GM19468 (cell line): ENCODE data around the gene PDCD7.
"Not testable (repeated sequence)": the region's sequence is repeated elsewhere in the genome, so short reads cannot be mapped to it uniquely, and the experiment has no call there.

Experiments
- ATAC-seq: cut with Tn5 transposase; IDR thresholded peaks from one replicate; pipeline ENCODE4 v1.9.1; 2021; ENCODE audit warnings: mild to moderate bottlenecking, moderate library complexity, moderate number of reproducible peaks; ENCODE audit not compliant: unreplicated experiment; ENCODE audit errors: extremely low read depth

PDCD7 gene

GRCh38 chr15:65093793-65094170 lies 39.8 kb downstream of the PDCD7 start:
- ATAC-seq = not testable (repeated sequence)

DNA sequence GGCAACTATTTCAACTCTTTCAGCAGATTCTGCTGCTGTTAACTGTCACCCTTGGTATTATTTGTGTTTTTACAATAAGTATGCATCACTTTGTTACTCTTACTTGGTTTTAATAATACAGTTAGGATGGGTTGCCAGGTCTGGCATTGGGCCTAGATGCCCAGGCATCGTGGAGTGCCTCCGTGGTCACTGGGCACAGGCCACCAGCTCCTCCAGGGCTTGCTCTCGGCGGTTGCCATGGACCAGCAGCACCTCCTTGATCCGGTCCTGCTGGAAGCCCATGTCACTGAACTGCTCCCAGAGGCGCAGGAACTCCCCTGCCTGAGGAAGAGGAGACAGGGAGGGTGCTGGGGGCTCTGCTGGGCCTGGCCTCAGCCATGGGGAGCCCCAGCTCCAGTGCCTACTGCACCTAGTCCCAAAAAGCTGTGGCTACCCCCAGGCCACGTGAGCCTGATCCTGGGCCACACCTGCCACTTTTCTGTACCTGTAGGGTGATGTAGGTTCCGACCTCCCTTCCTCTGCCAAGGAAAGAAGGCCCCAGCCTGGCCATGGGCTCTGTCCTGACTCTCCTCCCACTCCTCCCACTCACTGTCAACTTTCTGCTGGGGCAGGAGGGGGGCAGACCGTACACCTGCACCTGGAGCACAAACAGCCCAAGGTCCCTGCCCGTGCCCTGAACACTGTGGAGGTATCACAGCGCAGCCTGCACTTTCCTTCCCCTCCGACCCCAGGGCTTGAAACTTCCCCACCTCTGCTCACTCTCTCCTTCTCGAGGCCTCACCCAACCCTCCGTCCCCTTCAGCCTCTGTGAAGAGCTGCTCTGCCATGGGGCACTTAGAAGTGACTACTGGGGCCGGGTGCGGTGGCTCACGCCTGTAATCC lies 40.5 kb downstream of the PDCD7 start:
- no peak for ATAC-seq

- no peak for ATAC-seq
These were observed 41.5 kb downstream of the PDCD7 start for GRCh38 chr15:65091946-65092770.

GRCh38 chr15:65089206-65089824 lies 44.3 kb downstream of the PDCD7 start:
- no peak for ATAC-seq

DNA sequence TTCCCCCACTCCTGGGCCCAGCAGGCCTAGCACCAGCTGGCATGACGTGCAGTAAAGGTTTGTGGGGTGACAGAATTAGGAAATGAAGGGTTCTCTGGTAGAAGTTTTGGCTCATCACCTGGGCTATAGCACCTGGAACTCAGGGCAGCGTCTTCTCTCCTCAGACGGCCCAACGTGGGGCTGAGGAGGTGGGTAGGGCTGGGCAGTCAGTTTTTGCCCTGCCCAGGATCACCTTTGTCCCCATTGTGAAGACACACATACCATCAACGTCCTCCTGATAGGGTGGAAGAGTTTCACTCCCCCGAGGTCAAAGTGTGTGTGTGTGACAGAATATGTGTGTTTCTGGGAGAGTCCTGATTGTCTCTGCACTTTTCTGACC lies 45.0 kb downstream of the PDCD7 start:
- ATAC-seq = no peak

GRCh38 chr15:65087873-65088642 lies 45.5 kb downstream of the PDCD7 start:
- ATAC-seq = no peak

DNA sequence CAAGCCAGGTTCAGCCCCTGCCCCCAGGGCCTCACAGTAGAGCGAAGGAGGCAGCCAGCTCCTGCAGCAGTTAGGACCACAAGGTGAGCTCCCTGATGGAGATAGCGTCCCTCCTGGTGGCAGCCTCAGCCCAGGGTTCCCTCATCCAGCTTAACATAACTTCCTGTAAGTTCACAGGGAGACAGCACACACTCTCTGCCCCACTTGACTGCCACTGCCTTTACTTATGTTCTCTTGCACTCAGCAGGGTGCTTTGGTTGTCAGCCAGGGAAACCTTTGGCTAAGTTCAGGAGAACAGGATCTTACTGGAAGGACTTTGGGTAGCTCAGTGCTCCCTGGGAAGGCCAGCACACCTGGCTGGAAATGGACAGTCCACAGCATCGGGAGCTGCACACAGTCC lies 46.2 kb downstream of the PDCD7 start:
- no peak for ATAC-seq

DNA sequence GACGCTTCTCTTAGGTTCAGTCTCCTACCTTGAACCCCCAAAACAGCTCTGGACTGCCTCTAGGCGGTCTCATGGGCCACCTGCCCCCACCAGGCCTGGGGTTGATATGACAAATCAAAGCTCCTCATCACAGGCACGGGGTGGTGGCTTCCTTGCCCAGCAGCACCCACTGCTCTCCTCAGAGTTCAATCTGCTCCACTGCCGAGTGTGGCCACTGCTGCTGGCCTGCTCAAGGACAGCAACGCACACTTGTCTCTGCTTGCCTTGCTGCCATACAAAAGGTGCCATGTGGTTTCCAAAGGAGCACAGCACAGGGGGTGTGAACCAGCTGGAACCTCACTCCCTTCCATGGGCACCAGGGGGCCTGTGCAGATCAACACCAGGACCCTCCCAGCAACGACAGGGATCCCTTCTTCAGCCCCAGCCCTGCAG lies 46.9 kb downstream of the PDCD7 start:
- ATAC-seq = no peak

DNA sequence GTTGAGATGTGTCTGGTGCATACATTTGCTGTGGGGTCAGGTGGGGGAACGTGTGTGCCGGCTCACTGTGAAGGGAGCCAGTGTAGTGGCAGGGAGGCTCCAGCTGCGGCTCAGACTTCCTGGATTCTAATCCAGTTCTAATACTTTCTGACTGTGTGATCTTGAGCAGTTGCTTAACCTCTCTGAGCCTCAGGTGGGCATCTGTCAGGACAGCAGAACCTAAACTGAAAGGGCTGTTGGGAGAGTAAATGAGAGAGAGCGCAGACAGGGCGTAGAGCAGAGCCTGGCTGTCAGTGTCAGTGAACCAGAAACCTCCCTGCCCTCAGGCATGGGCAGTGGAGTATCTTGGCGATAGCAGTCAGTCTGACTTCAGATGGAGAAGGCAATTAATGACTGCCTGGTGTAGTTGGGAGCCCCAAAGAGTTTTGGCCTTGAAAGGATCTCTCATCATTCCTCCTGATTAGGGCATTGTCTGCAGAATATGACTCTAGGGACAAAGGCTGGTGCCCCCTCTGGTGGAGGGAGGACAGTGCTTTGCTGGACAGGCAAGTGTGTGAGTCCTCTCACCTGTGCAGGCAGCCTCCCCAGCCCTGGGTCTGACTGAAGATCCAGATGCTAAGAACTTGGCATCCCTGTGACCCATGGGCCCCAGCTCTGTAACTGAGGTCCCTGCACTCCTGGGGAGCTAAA lies 47.5 kb downstream of the PDCD7 start:
- ATAC-seq = no peak

DNA sequence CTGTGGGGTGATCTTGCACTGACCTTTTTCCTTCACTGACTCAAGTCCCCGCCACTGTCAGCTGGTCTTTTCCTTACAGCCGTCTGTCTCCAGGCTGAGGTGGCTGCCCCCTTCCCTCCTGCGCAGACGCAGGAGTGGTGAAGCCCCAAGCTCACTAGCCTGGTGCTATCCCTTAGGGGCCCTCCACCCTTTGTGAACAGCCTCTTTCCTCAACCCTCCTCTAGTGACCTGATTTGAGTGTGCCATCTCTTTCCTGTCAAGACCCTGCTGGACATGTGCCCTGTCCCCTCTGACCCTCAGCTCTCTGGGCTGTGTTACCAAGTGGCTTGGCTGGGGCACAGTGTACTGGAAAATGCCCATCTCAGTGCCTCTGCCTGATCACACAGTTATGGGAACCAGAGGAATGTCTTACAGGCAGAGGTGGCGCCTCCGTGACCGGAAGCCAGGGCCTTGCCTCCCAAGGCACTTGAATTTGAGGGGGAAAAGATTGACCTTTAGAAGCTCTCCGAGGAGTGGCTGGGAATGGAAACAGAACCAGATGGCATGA lies 48.3 kb downstream of the PDCD7 start:
- ATAC-seq = no peak

GRCh38 chr15:65084500-65085206 lies 49.0 kb downstream of the PDCD7 start:
- ATAC-seq = no peak

DNA sequence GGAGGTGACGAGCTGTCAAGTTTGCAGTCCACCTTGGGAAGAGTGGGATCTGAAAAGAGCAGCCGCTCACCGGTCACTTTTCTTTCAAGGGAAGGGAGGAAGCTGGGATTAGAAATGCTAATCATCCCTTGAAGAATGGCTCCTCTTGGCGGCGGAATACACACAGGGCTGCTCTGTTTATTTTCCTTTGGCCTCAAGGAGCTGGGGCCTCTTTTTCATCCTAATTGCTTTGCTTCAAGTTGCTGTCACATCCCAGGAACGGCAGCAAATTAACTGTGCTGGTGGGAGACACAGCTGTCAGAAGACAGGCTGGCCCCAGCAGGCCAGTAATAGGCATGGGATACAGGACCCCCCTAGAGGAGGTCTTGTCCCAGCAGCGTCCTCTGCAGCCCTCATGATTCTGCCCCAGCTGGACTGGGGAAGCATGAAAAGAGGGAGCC lies 50.3 kb downstream of the PDCD7 start:
- no peak for ATAC-seq

DNA sequence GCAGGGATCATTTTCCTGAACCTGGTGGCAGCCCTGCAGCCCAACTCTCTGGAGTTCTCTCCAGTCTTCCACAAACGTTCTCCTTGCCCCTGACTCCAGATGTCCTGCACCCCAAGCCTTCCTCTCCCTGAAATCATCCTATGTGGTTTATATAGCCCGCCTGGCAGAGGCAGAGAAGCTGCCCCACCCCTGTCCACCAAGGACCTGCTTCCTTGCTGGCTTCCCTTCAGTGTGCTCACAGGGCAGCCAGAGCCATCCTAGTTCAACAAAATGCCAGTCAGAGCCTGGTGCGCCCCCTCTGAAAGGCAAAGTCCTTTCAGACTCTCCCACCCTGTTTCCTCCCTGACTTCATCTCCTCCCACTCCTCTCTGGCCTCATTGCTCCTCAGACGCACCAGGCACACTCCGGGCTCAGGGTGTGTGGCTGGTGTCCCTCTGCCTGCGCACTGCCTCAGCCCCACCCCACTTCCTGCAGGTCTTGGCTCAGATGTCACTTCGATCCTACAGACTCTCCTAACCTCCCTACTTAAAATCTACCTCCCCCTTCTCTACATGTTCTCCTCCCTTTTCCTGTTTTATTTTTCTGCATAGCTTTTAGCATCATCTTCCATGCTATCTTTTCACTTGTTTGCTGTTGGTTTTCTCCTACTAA lies 51.2 kb downstream of the PDCD7 start:
- no peak for ATAC-seq

- no peak for ATAC-seq
These were observed 51.9 kb downstream of the PDCD7 start for GRCh38 chr15:65081758-65082157.

GRCh38 chr15:65081270-65081669 lies 52.3 kb downstream of the PDCD7 start:
- ATAC-seq = no peak

- no peak for ATAC-seq
These were observed 54.0 kb downstream of the PDCD7 start for GRCh38 chr15:65079580-65079979.

DNA sequence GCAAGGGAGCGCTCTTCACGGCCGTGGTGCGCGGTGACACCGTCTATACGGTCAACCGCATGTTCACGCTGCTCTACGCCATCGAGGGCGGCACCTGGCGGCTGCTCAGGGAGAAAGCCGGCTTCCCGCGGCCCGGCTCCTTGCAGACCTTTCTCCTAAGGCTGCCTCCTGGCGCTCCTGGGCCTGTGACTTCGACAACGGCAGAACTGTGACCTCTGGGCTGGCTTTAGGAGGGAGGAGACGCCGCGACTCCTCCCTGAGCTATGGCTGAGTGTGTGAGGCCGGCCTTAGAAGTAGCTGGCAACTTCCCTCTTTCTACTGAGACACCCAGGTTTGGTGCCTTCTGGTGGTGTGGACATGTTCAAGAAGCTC lies 55.6 kb downstream of the PDCD7 start:
- no peak for ATAC-seq

- ATAC-seq = no peak
These were observed 56.2 kb downstream of the PDCD7 start for GRCh38 chr15:65077291-65077980.
